NT2/D1 (cell line): ENCODE data around the gene LBP.

ENCODE experiments used
- SUZ12 ChIP-seq: IDR thresholded peaks from 2 replicates; pipeline ENCODE4 v1.6.1; 2011; ENCODE audit not compliant: insufficient read length, insufficient read depth; ENCODE audit errors: extremely low read depth
- YY1 ChIP-seq: IDR thresholded peaks from 2 replicates; pipeline ENCODE4 v1.6.1; 2011; ENCODE audit not compliant: insufficient read length, insufficient read depth
- ZNF274 ChIP-seq: IDR thresholded peaks from 2 replicates; pipeline ENCODE4 v1.6.1; 2011; ENCODE audit warnings: mild to moderate bottlenecking, low read depth, low read length

DNA sequence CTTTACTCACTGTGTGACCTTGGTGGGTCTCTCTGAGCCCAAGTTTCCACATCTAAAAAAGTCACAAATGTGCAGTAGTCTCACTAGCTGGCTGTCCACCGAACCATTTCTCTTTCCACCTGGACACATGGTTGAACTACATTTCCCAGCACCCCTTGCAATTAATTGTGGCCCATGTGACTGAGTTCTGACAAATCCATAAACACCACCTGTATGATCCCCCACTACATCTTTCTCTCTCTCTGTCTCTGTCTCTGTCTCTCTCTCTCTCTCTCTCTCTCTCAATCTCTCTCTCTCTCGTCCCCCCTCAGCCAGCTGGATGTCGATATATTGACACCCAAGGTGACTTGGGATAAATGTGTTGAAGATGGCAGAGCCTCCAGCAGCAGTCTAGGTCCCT is 46.1 kb downstream of the LBP start:
- TF ChIP-seq YY1 (no peak), SUZ12 (no peak), ZNF274 (no peak)
